ENCODE measurements around the gene ME3.

GRCh38 chr11:86418917-86419316 is 253.5 kb downstream of the ME3 start:
- TF ChIP-seq, protein P1, sequence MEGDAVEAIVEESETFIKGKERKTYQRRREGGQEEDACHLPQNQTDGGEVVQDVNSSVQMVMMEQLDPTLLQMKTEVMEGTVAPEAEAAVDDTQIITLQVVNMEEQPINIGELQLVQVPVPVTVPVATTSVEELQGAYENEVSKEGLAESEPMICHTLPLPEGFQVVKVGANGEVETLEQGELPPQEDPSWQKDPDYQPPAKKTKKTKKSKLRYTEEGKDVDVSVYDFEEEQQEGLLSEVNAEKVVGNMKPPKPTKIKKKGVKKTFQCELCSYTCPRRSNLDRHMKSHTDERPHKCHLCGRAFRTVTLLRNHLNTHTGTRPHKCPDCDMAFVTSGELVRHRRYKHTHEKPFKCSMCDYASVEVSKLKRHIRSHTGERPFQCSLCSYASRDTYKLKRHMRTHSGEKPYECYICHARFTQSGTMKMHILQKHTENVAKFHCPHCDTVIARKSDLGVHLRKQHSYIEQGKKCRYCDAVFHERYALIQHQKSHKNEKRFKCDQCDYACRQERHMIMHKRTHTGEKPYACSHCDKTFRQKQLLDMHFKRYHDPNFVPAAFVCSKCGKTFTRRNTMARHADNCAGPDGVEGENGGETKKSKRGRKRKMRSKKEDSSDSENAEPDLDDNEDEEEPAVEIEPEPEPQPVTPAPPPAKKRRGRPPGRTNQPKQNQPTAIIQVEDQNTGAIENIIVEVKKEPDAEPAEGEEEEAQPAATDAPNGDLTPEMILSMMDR (IDR thresholded peaks at IDR 0.05) = peak in 1 of 4 donors; percentile 9
- TF ChIP-seq POLR2A (IDR thresholded peaks at IDR 0.05) = no peak

All from right lobe of liver (tissue), 4 donors.